Fibroblast of lung (primary cell): ENCODE results near the gene RIBC2.

Experiments used
- CTCF ChIP-seq, 2 donors: IDR thresholded peaks in 1 of 2; conservative IDR thresholded peaks in 1 of 2; 1 replicate in 1 of 2; 2 replicates in 1 of 2; pipeline ENCODE4 v1.5.1; 2011 to 2012; ENCODE audit warnings: low read length in 2 of 2, control low read depth in 1 of 2, inconsistent platforms in 1 of 2, low read depth in 1 of 2, mild to moderate bottlenecking in 1 of 2
- EZH2 ChIP-seq: IDR thresholded peaks from 2 replicates; pipeline ENCODE4 v1.5.1; 2012; ENCODE audit warnings: low read length, control low read depth, mild to moderate bottlenecking; ENCODE audit errors: missing control alignments

- TF ChIP-seq CTCF (conservative IDR thresholded peaks at IDR 0.05 in 1 of 2, IDR thresholded peaks at IDR 0.05 in 1 of 2; ENCODE audit: low read depth in 1 of 2, low read length in 2 of 2) (no peak), EZH2 (no peak)
These were observed 52.1 kb downstream of the RIBC2 start for GRCh38 chr22:45465633-45466032.
